SK-N-MC (cell line): Measurements from ENCODE around the gene FAM53B.
"Not testable (repeated sequence)": the region's sequence is repeated elsewhere in the genome, so short reads cannot be mapped to it uniquely, and the experiment has no call there.

ENCODE experiments used
- EZH2 ChIP-seq: fragments of 200-600 bp; sonication (generic); IDR thresholded peaks from one replicate; pipeline ENCODE4 v1.6.1; 2017; ENCODE audit warnings: antibody characterized with exemption
- POLR2AphosphoS5 ChIP-seq: IDR thresholded peaks from 2 replicates; pipeline ENCODE4 v1.6.1; 2012; ENCODE audit warnings: mild to moderate bottlenecking, low read depth, low read length, borderline replicate concordance

DNA sequence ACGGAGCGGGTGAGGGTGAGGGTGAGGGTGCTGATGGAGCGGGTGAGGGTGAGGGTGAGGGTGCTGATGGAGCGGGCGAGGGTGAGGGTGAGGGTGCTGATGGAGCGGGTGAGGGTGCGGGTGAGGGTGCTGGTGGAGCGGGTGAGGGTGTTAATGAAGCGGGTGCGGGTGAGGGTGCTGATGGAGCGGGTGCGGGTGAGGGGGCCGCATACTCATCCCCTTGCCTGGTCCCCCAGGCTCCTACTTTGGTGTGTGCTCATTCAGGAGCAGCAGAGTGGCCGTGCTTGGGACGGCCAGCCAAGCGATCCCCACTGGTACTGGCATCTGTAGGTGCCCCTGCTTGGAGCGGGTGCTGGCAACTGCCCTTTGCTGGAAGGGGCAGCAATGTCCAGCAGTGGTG lies 133.3 kb downstream of the FAM53B start:
- TF ChIP-seq EZH2, POLR2AphosphoS5: not testable (repeated sequence)
